Measurements from ENCODE around the gene TRIM26.
"Not testable (repeated sequence)": the region's sequence is repeated elsewhere in the genome, so short reads cannot be mapped to it uniquely, and the experiment has no call there.

Gene TRIM26

DNA sequence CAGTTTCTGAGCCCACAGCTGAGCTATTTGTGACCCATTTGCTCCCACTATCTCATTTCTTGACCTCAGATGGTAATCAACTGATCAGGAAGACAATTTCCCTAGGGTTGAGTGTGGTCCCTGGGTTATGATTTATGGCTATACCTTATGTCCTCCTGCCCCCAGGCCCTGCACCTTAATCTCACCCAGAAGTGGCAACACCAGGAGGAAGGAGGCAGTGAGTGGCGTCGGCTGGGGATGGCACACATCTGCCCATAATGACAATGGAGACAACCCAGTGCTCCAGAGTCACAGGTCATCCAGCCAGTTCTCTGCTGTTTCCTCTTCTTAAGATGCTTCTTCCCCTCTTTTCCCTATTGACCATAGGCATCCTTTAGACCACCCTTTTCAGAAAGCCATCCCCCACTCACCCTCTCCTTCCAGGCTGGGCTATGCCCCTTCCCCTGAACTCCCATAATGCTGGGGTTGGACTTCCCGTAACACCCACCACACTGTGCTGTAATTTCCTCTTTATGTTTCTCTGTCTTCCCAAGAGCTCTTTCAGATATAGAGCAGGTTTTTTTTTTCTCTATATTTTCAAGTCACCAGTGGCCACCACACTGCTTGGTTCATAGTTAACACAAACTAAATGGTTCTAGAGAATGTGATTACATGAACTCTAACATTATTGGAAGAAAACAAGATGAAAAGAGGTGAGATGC lies 60.1 kb downstream of the TRIM26 start:
- no peak for DNase-seq

DNA sequence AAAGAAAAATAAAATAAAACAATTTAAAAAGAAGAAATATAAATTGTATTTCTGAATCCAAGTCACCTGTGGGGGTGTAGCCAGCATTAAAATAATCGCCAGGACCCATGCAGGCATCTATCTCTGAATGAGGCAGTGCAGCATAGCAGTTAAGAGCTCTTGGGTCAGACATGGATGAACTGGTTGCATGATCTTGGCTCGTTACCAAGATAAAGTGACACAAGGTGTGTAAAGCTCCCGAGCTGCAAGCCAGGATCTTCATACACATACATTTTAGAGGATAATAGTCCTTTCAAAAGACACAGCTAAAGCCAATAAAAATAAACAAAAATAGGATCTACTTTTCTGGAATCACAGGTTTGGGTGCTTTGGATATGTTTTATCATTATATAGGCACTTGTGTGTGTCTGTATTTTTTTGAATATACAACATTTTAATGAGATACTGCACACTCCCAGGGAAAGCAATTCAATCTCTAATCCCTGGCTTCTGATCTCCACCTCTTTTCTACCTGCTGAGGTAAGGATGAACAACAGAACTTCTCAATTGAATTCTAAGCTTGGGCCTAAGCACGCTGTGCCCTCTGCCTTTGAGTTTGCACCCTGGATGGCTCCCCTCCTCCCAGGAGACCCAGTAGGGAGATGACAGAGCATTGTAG lies 61.1 kb downstream of the TRIM26 start:
- DNase-seq = no peak

DNA sequence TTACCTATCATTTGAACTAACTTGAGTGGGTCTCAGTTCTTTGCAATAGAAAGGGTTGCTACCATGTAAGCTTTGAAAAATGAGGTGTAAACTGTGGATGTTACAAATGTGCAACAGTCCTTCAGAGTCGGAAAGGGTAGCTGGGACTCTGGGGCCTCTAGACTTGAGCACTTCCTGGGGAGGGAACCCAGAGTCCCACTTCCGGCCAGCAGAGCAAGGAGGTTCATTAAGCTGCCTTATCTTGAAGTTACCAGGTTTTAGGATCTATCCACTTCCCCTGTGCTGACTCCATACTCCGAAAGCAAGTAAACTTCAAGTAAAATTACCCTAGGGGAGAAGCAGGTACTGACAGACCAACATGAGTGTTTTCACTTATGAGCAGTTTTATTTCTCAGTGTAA lies 61.6 kb downstream of the TRIM26 start:
- no peak for DNase-seq

DNA sequence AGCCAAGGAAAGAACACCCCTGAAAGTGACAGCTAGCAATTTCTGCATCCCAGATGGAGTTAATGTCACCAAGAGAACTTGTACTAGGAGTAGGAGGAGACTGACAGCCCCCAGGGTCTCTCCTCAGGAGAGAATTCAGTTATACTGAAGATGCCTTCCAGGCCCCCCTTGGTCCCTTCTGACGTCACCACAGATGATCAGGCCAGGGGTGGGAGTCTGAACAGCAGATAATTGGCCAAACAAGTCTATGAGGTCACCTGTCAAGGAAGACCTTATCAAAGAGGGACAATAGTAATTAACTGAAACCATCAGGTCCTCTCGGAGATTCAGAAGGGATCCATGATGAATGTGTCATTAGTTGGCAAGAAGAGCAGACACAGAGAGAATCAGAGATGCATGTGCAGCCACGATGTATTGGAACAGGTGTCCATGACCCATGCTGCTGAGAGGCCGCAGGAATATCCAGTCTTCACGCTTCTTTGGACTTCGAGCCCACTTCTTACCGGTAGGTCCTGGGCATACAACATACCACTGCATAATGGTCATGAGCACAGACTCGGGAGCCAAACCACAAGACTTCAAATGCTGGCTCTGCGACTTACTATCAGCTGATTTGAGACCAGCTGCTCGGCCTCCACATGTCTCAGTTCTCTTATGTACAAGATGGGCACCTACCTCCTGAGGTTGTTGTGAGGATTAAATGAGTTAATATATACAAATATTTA lies 62.4 kb downstream of the TRIM26 start:
- DNase-seq = no peak

DNA sequence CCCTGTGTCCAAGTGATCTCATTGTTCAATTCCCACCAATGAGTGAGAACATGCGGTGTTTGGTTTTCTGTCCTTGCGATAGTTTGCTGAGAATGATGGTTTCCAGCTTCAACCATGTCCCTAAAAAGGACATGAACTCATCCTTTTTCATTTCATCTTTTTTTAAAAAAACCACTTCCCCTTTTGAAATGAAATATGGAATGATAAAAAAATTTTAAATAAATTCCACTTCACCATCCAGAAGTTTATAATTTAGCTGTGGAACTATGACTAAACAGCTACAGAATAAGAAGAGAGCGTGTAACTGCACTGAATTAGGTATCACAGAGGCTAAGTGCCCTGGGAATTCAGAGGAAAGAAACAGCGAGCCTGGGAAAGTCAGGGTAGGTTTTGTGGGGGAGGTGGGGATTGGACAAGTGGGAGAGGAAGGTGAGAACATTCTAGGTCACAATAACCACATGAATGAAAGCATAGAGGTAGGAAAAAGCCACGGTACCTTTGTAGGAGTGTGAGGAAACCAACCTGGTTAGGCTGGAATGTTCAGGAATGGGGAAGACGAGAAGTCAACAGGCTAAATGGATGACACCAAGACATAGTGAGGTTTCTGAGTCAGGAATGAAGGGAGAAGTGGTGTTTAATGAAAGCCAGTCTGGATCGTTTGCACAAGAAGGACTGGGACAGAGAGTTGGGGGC lies 63.2 kb downstream of the TRIM26 start:
- DNase-seq = no peak

DNA sequence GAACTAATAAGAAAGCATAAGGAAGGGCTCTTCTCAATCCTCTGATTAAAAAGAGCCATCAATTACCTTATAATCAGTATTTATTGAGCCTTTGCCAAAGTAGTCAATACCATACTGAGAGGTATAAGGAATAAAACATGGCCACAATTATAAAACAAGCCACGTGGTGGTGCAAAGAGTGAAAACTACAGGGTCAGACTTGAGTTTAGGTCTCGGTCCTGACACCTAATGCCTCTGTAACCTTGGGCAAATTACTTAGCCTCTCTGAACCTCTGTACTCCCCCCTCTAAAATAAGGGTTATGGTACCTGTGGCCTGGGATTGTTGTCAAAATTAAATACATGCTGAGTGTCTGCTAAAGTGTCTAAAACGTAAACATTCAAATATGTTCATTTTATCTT lies 64.0 kb downstream of the TRIM26 start:
- DNase-seq = no peak

DNA sequence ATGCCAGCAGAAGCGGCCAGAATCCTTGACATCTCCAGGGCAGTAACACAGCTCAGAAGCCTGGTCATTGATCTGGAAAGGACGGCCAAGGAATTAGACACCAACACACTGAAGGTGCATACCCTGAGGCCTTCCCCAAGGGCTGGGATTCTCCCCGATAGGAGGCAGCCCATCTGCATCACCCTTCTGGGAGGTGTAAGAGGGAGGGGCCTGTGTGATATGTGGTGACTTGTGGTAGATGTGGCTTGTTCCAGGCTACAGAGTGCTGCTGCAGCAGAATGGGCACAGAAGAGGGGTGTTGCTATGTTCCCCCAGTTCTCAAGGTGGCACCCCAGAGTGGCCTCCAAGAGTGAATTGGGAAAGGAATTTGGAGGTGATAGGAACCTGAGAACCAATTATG lies 66.1 kb downstream of the TRIM26 start:
- DNase-seq = no peak

DNA sequence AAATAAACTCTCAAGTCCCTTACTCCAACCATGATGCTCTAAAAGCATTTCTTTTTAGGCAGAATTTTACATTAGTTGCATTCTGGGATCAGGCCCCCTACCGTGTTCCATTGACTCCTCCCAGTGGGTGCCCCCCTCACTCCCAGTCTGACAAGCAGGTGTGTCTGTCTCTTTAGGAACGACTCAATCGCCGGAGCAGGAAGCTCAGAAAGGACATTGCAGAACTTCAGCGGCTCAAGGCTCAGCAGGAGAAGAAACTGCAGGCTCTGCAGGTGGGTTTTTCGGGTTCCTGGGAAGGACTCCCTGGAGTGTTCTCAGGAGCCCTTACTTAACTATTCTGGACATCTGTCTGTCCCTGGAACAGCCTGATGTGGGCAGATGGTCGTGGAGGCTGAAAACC lies 67.4 kb downstream of the TRIM26 start:
- DNase-seq = no peak

DNA sequence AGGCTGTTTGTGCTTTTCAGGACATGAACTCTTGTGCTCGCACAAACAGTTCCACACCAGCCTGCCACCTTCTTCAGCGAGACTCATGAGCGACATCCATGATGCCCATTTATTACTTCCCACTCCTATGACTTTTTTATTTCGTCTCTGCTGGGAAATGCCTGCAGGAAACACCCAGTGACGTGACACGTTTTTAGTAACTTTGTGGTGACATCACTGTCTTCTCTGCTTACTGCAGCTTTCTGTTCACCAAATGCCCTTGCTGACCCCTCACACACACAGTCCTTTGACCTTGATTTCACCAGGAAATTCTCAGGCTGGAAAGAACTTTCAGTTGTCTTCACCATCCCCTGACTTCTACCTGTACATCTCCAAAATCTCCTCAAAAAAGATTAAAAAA lies 68.4 kb downstream of the TRIM26 start:
- no peak for DNase-seq

DNA sequence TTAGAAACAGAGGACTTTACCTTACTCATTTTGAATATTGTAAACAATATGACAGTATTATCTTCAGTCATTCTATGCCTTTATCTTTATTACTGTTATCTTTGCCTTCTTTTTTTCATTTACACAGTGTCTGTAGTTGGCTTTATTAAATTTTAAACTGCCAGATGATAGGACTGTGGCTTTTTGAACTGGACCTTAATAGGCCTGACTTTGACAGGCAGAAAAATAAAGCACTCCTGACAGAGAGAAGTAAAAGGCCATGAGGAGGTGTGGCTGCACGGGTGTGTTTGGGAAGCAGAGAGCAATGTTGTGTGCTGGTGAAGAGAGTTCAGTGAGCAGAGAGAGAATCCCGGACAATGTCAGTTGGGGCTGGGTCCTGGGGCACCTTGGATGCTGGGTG lies 69.4 kb downstream of the TRIM26 start:
- DNase-seq = no peak

DNA sequence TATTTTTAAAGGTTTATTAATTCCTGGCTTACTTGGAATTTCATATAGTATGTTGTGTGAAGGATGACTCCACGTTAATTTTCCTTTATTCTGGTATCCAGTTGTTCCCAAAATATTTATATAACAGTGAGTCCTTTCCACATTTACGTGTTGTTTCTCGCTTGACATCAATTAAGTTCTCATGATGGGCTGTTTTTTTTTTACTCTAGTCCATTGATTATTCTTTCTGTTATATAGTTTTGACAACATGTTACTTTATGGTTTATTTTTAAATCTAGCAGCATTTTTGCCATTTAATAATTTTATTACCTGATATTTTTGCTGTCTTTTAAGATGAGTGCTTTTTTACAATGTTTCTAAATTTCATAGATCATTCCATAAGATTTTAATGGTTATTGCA lies 70.5 kb downstream of the TRIM26 start:
- no peak for DNase-seq

DNA sequence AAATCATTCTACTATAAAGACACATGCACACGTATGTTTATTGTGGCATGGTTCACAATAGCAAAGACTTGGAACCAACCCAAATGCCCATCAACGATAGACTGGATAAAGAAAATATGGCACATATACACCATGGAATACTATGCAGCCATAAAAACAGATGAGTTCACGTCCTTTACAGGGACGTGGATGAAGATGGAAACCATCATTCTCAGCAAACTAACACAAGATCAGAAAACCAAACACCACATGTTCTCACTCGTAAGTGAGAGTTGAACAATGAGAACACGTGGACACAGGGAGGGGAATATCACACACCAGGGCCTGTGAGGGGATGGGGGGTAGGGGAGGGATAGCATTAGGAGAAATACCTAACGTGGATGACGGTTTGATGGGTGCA lies 73.0 kb downstream of the TRIM26 start:
- not testable (repeated sequence) for DNase-seq

DNA sequence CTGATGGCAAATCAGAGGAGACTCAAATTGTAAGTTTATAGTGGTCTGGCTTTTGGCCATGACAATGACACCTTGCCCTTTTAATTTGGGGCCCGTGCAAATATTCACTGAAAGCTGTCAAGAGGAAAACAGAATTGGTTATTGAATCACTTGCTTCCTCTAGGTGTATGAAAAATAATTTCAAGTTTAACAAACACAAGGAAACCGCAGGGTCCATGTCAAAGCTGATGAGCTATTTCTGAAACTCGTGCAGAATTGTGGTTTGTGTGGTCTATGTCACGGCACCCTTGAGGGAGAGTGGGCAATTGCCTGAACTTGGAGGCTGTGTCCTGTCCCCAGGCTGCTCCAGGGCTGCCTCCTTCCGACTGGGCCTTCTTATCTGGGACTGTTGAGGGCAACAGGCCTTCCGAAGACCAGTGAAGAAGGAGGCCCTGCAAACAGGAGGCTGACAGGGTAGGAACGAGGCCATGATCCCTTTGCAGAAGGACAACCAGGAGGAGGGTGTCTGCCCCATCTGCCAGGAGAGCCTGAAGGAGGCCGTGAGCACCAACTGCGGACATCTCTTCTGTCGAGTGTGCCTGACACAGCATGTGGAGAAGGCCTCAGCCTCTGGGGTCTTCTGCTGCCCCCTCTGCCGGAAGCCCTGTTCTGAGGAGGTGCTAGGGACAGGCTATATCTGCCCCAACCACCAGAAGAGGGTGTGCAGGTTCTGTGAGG lies 76.5 kb downstream of the TRIM26 start:
- DNase-seq = no peak

DNA sequence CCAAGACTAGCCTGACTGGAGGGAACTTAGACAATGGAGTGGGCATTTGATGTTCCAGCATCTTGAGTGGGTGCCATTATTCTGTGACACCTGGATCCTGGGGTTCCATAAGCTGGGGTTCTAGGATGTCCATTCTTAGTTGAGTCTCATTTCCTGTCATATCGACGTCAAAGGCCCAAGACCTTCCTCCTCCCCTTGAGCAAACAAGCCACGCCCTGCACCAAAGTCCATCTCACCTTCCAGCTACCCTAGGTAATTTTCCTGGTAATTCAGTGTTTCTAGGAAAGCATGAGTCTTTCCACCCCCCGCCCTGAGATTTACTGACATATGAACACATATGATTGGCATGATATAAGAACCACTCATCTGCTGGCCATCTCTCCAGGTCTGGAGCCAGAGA lies 77.4 kb downstream of the TRIM26 start, which contains the start of gene TRIM40:
TSS of gene TRIM40 (plus strand) at position 384 of the 400 bp plus-strand sequence. CDS start 897 bp downstream, outside the sequence.
- DNase-seq = no peak

DNA sequence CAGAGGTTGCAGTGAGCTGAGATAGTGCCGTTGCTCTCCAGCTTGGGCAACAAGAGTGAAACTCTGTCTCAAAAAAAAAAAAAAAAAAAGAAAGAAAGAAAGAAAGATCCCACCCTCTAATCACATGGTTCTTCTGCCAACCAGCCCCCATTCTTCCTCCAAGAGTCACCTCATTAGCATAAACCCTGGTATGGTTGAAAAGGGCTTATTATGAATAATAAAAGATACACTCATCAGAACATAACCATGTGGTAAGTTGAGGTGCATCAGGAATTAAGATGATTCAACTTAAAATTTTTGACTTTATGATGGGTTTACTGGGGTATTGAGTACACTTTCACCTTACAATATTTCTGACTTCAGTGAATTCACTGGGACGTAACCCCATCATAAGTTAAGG lies 78.1 kb downstream of the TRIM26 start:
- DNase-seq = no peak
